HG03280 (cell line): ENCODE measurements around the gene PKNOX2.

Experiments
- ATAC-seq: cut with Tn5 transposase; IDR thresholded peaks from one replicate; pipeline ENCODE4 v1.9.1; 2021; ENCODE audit warnings: mild to moderate bottlenecking, moderate library complexity; ENCODE audit not compliant: unreplicated experiment

Gene PKNOX2

DNA sequence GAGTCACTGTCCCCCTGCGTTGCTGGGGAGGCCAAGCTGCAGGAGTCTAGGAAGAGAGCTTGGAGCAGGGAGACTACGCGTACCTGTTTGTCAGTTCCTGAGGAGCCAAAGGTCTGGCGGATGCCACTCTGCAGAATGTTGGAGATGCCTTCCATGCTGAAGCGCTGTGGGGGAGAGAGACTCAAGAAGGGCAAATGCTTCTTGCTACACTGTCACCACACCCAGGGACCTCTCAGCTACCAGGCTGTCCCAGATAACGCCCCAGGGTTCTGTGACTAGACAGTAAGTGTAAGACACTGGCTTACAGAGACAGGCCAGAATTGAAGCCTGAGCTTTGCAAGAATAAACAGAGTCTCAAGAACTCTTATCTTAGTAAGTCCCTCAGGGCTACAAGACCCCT is 289.5 kb downstream of the PKNOX2 start:
- ATAC-seq = no peak

DNA sequence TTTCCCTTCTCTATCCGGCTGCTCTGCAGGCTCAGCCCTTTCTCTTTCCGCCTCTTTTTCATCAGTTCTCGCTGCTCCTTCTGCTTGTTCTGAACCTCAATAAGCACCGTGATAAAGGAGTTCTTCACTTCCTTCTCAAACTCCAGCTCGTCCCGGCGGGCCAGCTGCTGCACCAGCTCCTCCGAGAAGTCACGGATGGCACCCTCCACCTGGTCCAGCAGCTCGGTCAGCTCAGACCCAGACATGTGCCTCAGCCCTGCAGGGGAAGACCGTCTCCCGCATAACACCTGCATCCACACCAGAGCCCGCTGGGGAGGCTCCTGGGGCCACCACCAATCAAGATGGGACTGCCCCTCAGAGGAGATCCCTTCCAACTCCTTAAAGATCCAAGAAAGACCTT is 291.3 kb downstream of the PKNOX2 start:
- ATAC-seq = no peak

DNA sequence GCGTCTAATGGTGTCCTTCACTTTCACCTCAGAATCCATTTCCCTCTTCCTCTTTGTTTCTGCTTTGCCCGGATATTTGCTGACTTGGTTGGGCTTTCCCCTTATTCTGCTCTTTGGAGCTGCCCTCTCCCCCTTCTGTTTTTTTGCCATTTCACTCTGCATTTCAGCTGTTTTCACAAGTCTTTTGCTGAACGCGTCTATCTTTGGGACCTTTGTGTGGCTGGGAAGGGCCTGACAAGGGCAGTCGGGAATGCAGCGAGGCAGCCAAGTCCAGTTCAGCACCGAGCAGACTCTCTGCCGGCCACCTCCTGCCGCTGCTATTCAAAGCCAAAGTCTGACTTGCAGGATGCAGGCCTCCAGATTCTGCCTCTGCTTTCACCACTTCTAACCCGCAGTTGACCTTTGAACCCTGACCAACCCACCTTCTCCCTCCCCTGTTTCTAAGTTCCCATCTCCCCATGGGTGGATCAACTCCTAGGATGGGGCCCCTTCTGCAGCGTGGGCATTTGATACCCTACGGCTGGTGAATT is 293.3 kb downstream of the PKNOX2 start:
- ATAC-seq = no peak

DNA sequence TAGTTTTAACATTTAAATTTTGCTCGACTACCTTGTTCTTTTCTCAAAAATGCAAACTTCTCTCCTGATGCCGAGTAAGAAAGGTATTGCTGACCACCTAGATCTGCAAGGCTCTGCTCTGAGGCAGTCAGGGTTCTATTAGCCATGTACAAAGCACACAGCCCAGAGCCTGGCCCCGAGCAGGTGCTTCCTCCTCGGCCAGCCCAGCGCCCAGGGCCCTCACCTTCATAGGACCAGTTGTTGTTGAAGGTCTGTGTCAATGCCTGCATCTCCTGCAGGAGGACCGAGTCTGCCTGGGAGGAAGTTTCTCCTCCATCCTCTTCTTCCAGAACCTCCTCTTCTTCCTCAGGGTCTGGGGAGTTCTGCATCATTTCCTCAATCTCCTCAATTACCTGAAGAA is 295.7 kb downstream of the PKNOX2 start:
- no peak for ATAC-seq

DNA sequence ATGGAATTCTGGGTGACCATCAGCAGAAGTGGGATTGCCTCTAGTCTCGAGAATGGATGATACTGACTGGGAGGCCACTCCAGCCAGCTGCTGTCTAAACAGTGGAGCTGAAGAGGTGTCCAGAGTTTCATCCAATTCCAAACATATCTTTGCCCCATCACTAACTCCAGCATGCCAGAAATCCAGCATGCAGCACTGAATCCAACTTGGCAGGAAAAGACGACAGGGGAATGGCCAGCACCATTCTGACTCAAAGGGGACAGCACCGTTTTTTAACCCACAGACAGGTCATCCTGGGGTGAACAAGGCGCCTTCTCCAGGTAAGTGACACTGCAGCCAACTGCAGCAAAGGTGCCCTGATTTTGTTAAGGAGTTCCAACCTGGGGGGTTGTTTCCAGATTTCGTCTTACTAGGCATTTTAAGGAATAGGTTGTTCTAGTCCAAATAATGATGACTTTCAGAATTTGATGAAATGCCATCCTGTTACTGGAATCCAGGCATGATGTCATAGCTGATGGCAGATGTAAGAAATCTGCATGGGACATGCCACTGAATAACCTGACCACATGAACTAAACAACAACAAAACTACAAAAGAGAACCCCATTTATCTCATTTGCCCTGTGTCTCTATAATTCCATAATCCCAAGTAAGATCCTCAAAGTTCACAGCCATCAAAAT is 299.2 kb downstream of the PKNOX2 start:
- ATAC-seq = no peak

DNA sequence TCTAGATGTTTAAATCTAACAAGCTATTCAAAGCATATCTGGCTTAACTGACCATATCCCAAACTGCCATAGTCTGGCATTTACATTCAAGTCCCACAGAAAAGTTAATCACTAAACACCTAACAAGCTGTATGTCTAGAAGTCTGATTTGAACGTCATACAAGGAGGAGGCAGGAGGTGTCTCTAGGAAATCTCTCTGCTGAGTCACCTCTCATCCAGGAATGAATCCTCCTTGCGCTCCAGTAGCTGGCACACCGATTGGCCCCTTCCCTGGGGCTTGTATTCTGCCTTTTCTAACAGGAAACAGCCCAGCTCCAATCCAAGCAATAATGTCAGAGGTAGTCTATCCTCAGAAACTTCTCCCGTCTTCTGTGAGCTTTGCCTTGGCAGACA is 299.7 kb downstream of the PKNOX2 start:
- no peak for ATAC-seq

DNA sequence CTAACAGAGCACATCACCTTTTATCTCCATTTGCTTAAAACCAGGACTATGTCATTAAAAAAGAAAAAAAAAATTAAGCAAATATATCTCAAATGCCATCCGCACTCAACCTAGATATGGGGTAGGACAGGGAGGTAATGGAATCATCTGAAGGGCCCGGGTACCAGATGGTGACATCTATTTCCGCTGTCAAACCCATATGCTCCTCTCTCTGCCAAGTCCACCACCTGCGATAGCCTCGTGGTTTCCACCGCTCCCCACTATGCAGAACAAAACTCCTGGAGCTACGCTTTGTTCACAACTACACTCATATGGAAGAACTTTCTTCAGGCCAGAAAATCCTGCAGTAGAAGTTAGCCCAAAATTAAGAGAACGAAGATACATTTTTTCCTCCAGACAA is 300.1 kb downstream of the PKNOX2 start:
- no peak for ATAC-seq

DNA sequence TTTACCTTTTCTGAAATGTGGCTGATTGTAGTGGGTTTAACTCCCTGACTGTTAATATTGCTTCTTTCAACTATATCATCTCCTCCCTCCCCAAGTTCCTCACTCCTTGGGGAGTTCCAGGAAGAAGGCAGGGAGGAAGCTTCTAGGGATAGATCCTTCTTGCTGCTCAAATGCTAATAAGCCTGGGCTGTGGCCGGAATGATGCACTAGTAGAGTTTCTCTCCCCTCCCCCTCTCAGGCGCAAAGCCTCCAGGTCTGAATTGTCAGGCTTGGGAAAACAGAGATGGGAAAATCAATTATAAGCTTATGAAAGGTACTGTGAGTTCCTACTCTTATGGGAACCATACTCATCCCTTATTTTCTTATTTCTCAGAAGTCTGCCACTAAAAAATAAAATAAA is 300.7 kb downstream of the PKNOX2 start:
- no peak for ATAC-seq

DNA sequence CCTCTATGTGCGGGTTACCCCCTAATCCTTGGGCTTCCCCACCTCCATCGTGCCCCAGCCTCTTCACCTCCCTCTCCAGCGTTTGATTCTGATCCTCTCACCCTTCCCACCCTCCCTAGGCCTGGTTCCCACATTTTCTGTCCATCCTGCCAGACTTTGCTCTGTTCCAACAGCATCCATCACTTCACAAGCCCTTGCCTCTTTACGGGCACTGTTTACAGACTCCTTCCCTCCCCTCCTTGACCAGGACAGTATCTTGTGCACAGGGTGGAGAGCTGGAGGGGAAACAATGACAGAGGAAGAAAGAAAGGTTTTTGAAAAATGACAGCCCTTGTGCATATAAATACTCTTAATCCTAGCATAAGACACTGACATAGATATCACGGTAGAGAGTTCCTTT is 301.1 kb downstream of the PKNOX2 start:
- ATAC-seq = no peak

DNA sequence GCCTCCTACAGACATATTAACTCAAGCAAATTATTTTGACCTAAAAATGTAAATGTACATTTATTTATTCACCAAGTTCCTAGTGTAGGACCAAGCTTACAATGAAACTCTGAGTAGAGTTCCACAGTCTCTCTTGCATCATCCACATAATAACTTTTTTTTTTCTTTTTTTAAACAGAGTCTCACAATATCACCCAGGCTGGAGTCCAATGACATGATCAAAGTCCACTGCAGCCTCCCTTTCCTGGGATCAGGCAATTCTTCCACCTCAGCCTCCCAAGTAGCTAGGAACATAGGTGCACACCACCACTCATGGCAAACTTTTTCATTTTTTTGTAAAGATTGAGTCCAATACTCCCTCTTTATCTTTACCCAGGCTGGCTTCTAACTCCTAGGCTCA is 303.5 kb downstream of the PKNOX2 start:
- ATAC-seq = no peak

DNA sequence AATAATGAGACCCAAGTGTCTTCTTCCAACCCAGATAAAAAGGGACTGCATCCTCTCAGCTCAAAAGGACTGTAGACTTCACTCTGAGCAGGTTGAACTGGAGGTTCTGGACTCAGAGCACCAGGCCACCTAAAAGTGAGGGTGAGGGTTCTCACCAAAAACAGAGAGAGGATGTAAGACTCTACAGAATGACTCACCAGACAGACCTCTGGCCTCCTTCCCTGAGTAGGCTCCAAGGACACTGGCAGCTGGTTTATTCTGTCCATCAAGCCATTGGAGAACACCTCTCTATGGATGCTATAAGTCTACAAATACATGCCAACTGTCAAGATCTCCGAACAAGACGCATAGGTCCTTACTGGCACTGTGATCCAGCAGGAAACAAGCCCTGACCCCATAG is 304.3 kb downstream of the PKNOX2 start:
- ATAC-seq = no peak

DNA sequence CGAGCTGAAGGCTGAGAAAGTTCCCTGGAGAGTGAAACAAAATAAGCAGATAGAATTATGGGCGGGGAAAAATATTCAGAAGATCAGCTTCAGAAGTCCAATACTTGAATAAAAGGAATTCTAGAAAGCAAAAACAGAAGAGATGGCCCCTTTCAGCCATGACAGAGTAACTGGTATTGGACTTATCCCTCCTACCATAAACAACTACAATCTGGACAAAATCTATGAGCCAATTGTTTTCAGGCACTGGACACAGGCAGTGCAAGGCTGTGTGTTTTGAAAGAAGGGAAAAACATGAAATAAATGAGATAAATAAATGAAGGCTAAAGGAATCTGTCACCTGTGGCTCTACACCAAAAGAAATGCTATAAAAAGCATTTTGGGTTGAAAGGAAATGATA is 305.8 kb downstream of the PKNOX2 start:
- ATAC-seq = no peak

DNA sequence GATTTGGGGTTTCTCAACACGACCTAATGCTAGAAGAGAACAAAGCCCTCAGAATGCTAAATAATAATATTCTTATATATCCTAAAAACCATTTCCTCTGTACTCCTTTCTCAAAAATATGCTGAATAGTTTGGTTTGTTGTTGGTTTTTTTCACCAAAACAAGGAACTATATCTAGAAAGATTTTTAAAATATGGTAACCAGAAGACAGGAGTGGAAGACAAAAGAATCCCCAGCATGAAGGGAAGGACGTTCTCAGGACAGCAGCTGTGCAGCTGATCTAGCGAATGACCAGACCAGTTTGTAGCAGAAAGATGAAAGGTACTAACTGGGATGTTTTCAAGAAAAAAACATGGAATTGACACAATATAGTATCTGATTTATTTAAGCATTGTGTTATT is 312.2 kb downstream of the PKNOX2 start:
- ATAC-seq = no peak

DNA sequence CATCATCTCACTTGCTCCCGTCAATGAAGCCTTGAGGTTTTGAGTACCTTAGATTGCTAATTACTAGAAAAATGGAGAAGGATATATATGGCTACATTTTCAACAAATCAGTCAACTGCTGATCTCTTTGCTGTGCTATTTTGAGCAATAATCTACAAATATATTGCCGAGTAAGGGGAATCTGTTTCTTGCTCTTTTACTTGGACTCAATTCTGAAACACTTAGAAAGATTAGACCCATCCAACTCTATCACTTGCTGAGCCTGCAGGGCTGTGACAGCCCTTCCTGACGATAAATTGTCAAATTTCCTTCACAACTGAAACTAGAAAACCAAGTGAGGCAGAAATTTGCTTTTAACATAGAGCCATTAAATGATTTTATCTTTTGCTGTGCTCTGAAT is 314.6 kb downstream of the PKNOX2 start:
- ATAC-seq = no peak

DNA sequence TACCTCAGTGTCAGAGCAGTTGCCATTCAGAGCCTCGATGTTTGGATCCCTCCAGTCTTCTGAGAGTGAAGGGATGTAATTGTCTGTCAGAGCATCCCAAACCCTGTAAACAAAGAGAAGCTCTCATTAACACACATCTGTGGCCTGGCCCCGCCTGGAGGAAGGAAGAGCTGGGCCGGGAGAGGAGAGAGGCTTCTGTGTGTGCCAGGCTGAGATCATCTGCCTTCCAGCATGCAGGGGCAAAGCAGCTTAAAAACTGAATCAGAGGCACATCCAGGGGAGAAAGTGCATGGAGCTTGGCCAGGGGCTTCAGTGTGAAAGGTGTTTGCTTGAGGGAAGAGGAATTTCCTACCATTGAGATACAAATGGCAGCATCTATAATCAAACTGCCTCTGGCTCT is 317.0 kb downstream of the PKNOX2 start:
- ATAC-seq = no peak
